HG03558 (cell line): ENCODE results near the gene REN.

Experiments used
- ATAC-seq: cut with Tn5 transposase; IDR thresholded peaks from one replicate; pipeline ENCODE4 v1.9.1; 2021; ENCODE audit warnings: moderate number of reproducible peaks; ENCODE audit not compliant: unreplicated experiment; ENCODE audit errors: extremely low read depth

The REN gene

GRCh38 chr1:204166219-204166618 lies at the start of gene REN:
TSS of gene REN (minus strand) at chr1:204166337. CDS start at chr1:204166293, 44 bp downstream.
- ATAC-seq: no peak

GRCh38 chr1:204213668-204214662 lies 47.8 kb upstream of the REN start, which contains the start of gene GOLT1A:
TSS of gene GOLT1A (minus strand) at chr1:204213988. CDS start at chr1:204213906, 82 bp downstream.
- no peak for ATAC-seq

- no peak for ATAC-seq
Measured at GRCh38 chr1:204212715-204213114, 46.6 kb upstream of the REN start.

- no peak for ATAC-seq
Measured at GRCh38 chr1:204211046-204211445, 44.9 kb upstream of the REN start.

GRCh38 chr1:204207136-204207616 lies 41.0 kb upstream of the REN start:
- ATAC-seq: no peak

GRCh38 chr1:204206121-204206520 lies 40.0 kb upstream of the REN start:
- no peak for ATAC-seq

- no peak for ATAC-seq
Measured at GRCh38 chr1:204205486-204205885, 39.3 kb upstream of the REN start.

GRCh38 chr1:204204944-204205343 lies 38.8 kb upstream of the REN start:
- no peak for ATAC-seq

- ATAC-seq: no peak
Measured at GRCh38 chr1:204203206-204203767, 37.1 kb upstream of the REN start.

- ATAC-seq: no peak
Measured at GRCh38 chr1:204202481-204202880, 36.3 kb upstream of the REN start.

- no peak for ATAC-seq
Measured at GRCh38 chr1:204201348-204202040, 35.4 kb upstream of the REN start.

- no peak for ATAC-seq
Measured at GRCh38 chr1:204199579-204199978, 33.4 kb upstream of the REN start.

GRCh38 chr1:204198348-204199340 lies 32.5 kb upstream of the REN start:
- no peak for ATAC-seq

- ATAC-seq: no peak
Measured at GRCh38 chr1:204197068-204197467, 30.9 kb upstream of the REN start.

GRCh38 chr1:204196068-204196795 lies 30.1 kb upstream of the REN start, which contains the start of gene KISS1:
TSS of gene KISS1 (minus strand) at chr1:204196491. CDS start at chr1:204192876, 3,615 bp downstream.
- no peak for ATAC-seq

- ATAC-seq: no peak
Measured at GRCh38 chr1:204194771-204195170, 28.6 kb upstream of the REN start.

- ATAC-seq: no peak
Measured at GRCh38 chr1:204194080-204194479, 27.9 kb upstream of the REN start.

- no peak for ATAC-seq
Measured at GRCh38 chr1:204192589-204193352, 26.6 kb upstream of the REN start.
